Astrocyte (in vitro differentiated cells and primary cell): Measurements from ENCODE around the gene SLC25A29.

Experiments
- CTCF ChIP-seq: IDR thresholded peaks from 2 replicates; pipeline ENCODE4 v1.5.1; 2011; ENCODE audit warnings: low read depth, mild to moderate bottlenecking, inconsistent platforms, low read length, moderate library complexity; ENCODE audit not compliant: insufficient read depth
- EZH2 ChIP-seq: IDR thresholded peaks from 2 replicates; pipeline ENCODE4 v1.6.1; 2012; ENCODE audit warnings: mild to moderate bottlenecking, low read length, inconsistent platforms; ENCODE audit not compliant: insufficient read depth

GRCh38 chr14:100342195-100342594 lies 36.0 kb upstream of the SLC25A29 start:
- TF ChIP-seq EZH2 = no peak
- TF ChIP-seq CTCF = no peak
